ENCODE measurements around the gene TJP1.
"Not testable (repeated sequence)": the region's sequence is repeated elsewhere in the genome, so short reads cannot be mapped to it uniquely, and the experiment has no call there.

Gene TJP1

GRCh38 chr15:29799859-29800258 is 22.4 kb downstream of the TJP1 start:
- DNase-seq (ENCODE audit: low read depth, low spot score), result no peak

GRCh38 chr15:29795610-29796009 is 26.7 kb downstream of the TJP1 start:
- no peak for DNase-seq (ENCODE audit: low read depth, low spot score)

GRCh38 chr15:29792426-29793159 is 29.7 kb downstream of the TJP1 start:
- no peak for DNase-seq (ENCODE audit: low read depth, low spot score)

GRCh38 chr15:29790607-29791006 is 31.7 kb downstream of the TJP1 start:
- DNase-seq (ENCODE audit: low read depth, low spot score), result no peak

GRCh38 chr15:29789871-29790270 is 32.4 kb downstream of the TJP1 start:
- DNase-seq (ENCODE audit: low read depth, low spot score), result no peak

- no peak for DNase-seq (ENCODE audit: low read depth, low spot score)
Observed at GRCh38 chr15:29788433-29789034, 33.7 kb downstream of the TJP1 start.

- DNase-seq (ENCODE audit: low read depth, low spot score), result no peak
Observed at GRCh38 chr15:29787767-29788166, 34.5 kb downstream of the TJP1 start.

- no peak for DNase-seq (ENCODE audit: low read depth, low spot score)
Observed at GRCh38 chr15:29785642-29786041, 36.6 kb downstream of the TJP1 start.

GRCh38 chr15:29785136-29785535 is 37.1 kb downstream of the TJP1 start:
- no peak for DNase-seq (ENCODE audit: low read depth, low spot score)

GRCh38 chr15:29784413-29784812 is 37.9 kb downstream of the TJP1 start:
- DNase-seq (ENCODE audit: low read depth, low spot score), result no peak

- DNase-seq (ENCODE audit: low read depth, low spot score), result not testable (repeated sequence)
Observed at GRCh38 chr15:29782816-29783215, 39.5 kb downstream of the TJP1 start.

GRCh38 chr15:29778382-29778781 is 43.9 kb downstream of the TJP1 start:
- no peak for DNase-seq (ENCODE audit: low read depth, low spot score)

GRCh38 chr15:29776859-29777258 is 45.4 kb downstream of the TJP1 start:
- no peak for DNase-seq (ENCODE audit: low read depth, low spot score)

GRCh38 chr15:29774900-29775299 is 47.4 kb downstream of the TJP1 start:
- DNase-seq (ENCODE audit: low read depth, low spot score), result no peak

- no peak for DNase-seq (ENCODE audit: low read depth, low spot score)
Observed at GRCh38 chr15:29773816-29774215, 48.5 kb downstream of the TJP1 start.

- no peak for DNase-seq (ENCODE audit: low read depth, low spot score)
Observed at GRCh38 chr15:29773000-29773399, 49.3 kb downstream of the TJP1 start.

GRCh38 chr15:29770796-29771195 is 51.5 kb downstream of the TJP1 start:
- DNase-seq (ENCODE audit: low read depth, low spot score), result no peak

GRCh38 chr15:29765898-29766527 is 56.3 kb downstream of the TJP1 start:
- no peak for DNase-seq (ENCODE audit: low read depth, low spot score)

- DNase-seq (ENCODE audit: low read depth, low spot score), result no peak
Observed at GRCh38 chr15:29765234-29765841, 56.9 kb downstream of the TJP1 start.

GRCh38 chr15:29759596-29759995 is 62.7 kb downstream of the TJP1 start:
- DNase-seq (ENCODE audit: low read depth, low spot score), result no peak

GRCh38 chr15:29756358-29757267 is 65.7 kb downstream of the TJP1 start:
- no peak for DNase-seq (ENCODE audit: low read depth, low spot score)

Measured in activated naive CD8-positive, alpha-beta T cell treated with anti-CD3 and anti-CD28 coated beads, Interleukin-2, amount 50 U/mL, for 16 hours (primary cell).